HS-5 (cell line): ENCODE data around the gene KCP.

Experiments
- DNase-seq: peaks from one replicate; pipeline ENCODE4 v3.0.0-alpha.2; 2012; ENCODE audit warnings: low read depth

The KCP gene

GRCh38 chr7:128906001-128906765 lies 4.3 kb downstream of the KCP start:
- DNase-seq = no peak

GRCh38 chr7:128904381-128905197 lies 5.9 kb downstream of the KCP start:
- no peak for DNase-seq

GRCh38 chr7:128903621-128904361 lies 6.7 kb downstream of the KCP start:
- DNase-seq = no peak

DNA sequence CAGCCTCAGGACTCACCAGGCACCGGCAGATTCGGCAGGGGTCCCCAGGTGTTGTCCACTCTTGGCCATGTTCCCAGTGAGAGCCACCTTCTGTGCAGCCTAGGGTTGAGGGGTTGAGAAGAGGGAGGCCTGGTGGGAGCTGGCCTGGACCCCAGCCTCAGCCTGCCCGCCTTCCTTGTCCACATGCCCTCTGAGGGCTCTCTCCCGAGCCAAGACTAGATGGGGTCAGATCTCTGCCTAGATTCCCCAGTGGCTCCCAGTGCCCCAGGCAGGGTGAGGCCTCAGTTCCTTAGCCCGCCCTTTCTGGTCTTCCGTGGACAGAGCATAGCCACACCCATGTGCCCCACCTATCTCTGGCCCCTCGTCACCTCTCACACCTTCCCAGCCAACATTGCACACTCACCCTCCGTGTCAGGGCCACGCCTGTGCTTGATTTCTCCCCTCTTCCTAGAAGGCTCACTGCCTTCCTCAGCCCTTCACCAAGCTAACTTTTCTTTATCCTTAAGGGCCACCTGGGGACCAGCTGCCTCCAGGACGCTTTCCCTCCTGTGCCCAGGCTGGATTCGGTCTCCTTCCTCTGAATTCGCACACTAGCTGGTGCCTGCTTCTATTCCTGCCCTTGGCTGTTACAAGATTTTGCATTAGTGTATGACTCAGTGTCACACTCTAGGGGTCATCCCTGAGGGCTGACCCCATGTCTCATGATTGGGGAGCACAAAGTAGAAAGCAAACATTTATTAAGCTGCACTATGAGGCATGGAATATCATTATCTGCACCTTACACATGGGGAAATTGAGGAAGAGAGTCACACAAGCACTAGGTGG lies 7.5 kb downstream of the KCP start:
- no peak for DNase-seq

DNA sequence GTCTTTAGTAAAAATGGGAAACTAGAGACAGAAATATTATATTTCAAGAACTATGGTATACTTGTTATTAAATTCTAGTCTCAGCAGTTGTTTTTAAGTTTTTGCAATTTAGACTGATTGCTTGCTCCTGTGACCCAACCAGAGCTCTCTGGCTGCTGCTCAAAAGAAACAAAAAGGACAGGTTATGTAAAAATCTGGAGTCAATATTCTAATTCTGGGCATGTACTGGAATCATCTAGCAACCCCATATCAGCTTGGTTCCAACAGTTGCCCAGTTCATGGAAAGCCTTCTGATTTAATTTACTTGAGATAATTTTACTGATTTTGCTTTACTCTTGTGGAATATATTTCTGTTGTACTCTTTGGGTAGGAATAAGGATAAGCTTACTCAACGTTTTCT lies 10.3 kb downstream of the KCP start:
- DNase-seq = no peak

- DNase-seq = no peak
Measured at GRCh38 chr7:128899392-128899791, 11.1 kb downstream of the KCP start.

- no peak for DNase-seq
Measured at GRCh38 chr7:128895320-128895719, 15.2 kb downstream of the KCP start.

GRCh38 chr7:128894101-128894440 lies 16.4 kb downstream of the KCP start:
- DNase-seq = no peak

- no peak for DNase-seq
Measured at GRCh38 chr7:128893251-128894100, 17.0 kb downstream of the KCP start.

- DNase-seq = no peak
Measured at GRCh38 chr7:128892521-128893250, 17.8 kb downstream of the KCP start.

- no peak for DNase-seq
Measured at GRCh38 chr7:128891942-128892269, 18.6 kb downstream of the KCP start.

DNA sequence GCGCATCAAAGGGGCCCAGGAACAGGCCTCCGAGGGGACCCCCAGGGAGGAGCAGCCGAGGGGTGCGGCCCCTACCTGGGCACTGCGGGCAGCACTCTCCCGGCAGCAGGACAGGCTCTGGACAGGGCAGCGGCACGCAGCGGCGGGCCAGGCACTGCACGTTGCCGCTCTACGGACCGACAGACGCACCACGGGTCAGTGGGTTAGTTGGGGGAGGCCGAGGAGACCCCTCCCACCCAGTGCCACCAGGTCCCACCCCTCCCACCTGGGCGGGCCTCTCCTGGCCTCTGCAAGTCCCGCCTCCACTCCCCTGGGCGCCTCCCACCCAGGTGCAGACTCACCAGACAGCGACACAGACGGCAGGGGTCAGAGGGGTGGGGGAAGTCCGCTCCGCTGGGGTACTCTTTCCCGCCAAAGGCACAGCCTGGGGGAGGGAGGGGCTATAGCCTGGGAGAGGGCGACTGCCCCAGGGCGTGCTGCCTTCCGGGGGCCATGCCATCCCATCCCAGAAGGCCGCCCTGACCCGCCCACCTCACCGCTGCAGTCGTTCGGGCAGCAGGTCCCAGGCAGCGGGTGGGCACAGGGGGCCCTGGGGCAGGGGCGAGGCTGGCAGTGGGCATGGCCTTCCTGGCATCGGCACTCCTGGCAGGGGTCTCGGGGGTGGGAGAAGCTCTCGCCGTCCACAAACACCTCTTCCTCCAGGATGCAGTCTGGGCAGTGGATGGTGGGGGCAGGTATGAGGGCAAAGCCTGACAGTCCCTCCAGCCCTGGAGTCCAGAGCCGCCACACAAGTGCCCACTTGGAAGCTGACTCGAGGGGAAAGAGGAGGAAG lies 19.2 kb downstream of the KCP start:
- DNase-seq = no peak

GRCh38 chr7:128890306-128891109 lies 20.0 kb downstream of the KCP start:
- no peak for DNase-seq

- DNase-seq = no peak
Measured at GRCh38 chr7:128889121-128889520, 21.4 kb downstream of the KCP start.

DNA sequence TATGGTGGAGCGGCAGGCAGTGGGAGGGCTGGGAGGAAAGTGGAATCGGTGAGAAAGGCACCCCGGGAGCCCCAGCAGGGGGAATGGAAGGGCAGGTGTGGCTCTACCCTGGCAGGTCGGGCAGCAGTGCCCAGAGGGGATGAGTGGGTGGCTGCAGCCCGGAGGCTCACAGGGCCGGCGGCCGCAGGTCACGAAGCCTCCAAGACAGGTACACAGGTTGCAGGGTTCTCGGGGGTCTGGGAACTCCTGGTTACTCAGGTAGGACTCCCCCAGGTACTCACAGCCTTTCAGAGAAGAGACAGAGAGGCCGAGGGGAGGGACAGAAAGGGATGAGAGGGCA lies 21.8 kb downstream of the KCP start:
- no peak for DNase-seq

DNA sequence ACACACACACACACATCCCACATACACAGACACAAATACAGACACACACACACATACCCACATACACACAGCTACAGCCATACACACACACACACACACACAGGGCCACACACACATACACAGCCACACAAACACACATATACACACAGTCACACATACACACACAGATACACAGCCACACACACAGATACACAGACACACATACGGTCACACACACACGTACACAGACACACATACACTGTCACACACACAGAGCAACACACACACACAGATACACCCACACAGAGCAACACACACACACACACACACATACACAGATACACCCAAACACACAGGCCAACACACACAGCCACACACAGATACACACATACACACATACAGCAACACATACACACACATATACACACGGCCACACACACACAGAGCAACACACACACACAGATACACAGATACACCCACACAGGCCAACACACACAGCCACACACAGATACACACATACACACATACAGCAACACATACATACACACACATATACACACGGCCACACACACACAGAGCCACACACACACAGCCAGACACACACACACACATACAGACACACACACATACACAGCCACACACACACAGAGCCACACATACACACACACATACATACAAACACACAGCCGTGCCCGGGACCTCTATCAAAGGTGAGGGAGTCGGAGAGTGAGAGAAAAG lies 22.3 kb downstream of the KCP start:
- no peak for DNase-seq

- no peak for DNase-seq
Measured at GRCh38 chr7:128887169-128888038, 23.1 kb downstream of the KCP start.
